Loucy (cell line): ENCODE measurements around the gene MYCBP.

Source experiments
- H2AFZ ChIP-seq: fragments of 200-600 bp; sonication (generic); 2 replicates; pipeline ENCODE4 v1.6.0; 2016; ENCODE audit warnings: antibody characterized with exemption, mild to moderate bottlenecking, low read length, moderate library complexity
- H3F3A ChIP-seq: fragments of 200-600 bp; 2 replicates; pipeline ENCODE4 v1.6.0; 2016; ENCODE audit warnings: antibody characterized with exemption, low read depth, mild to moderate bottlenecking
- H3K27me3 ChIP-seq: fragments of 200-600 bp; sonication (generic); 2 replicates; pipeline ENCODE4 v1.6.1; 2014; ENCODE audit warnings: low read length, mild to moderate bottlenecking; ENCODE audit not compliant: insufficient read depth, poor library complexity, severe bottlenecking
- H3K36me3 ChIP-seq: fragments of 200-600 bp; sonication (generic); 2 replicates; pipeline ENCODE4 v1.6.1; 2016; ENCODE audit warnings: low read length; ENCODE audit not compliant: insufficient read depth
- H3K4me1 ChIP-seq: fragments of 200-600 bp; sonication (generic); 2 replicates; pipeline ENCODE4 v1.5.1; 2014; ENCODE audit warnings: low read length, mild to moderate bottlenecking; ENCODE audit not compliant: insufficient read depth, poor library complexity, severe bottlenecking
- H3K4me2 ChIP-seq: fragments of 200-600 bp; sonication (generic); 2 replicates; pipeline ENCODE4 v1.6.0; 2014; ENCODE audit warnings: antibody characterized with exemption, low read length, low read depth, mild to moderate bottlenecking; ENCODE audit not compliant: poor library complexity, severe bottlenecking
- H3K4me3 ChIP-seq: fragments of 200-600 bp; sonication (generic); 2 replicates; pipeline ENCODE4 v1.5.1; 2014; ENCODE audit warnings: low read length, mild to moderate bottlenecking, mixed read lengths; ENCODE audit not compliant: poor library complexity, severe bottlenecking
- H3K79me2 ChIP-seq: fragments of 200-600 bp; sonication (generic); 2 replicates; pipeline ENCODE4 v1.6.1; 2014; ENCODE audit warnings: low read length; ENCODE audit not compliant: insufficient read depth
- H3K9ac ChIP-seq: fragments of 200-600 bp; sonication (generic); 2 replicates; pipeline ENCODE4 v1.6.0; 2014; ENCODE audit warnings: mild to moderate bottlenecking, low read depth, low read length, moderate library complexity; ENCODE audit not compliant: poor library complexity, severe bottlenecking
- H3K9me2 ChIP-seq: fragments of 200-600 bp; sonication (generic); replicated peaks from 2 replicates; pipeline ENCODE4 v1.6.1; 2016; ENCODE audit warnings: low read depth, low read length, mixed read lengths
- H3K9me3 ChIP-seq: fragments of 200-600 bp; sonication (generic); 2 replicates; pipeline ENCODE4 v1.6.1; 2014; ENCODE audit warnings: mild to moderate bottlenecking, antibody characterized with exemption, low read length, low read depth; ENCODE audit not compliant: insufficient read depth
- H4K20me1 ChIP-seq: fragments of 200-600 bp; sonication (generic); 2 replicates; pipeline ENCODE4 v1.6.0; 2014; ENCODE audit warnings: antibody characterized with exemption, low read length, mild to moderate bottlenecking; ENCODE audit not compliant: insufficient read depth, poor library complexity, severe bottlenecking
- CTCF ChIP-seq: fragments of 200-600 bp; sonication (generic); conservative IDR thresholded peaks from 2 replicates; pipeline ENCODE4 v1.5.1; 2014; ENCODE audit warnings: mild to moderate bottlenecking, antibody characterized with exemption, low read length
- EZH2phosphoT487 ChIP-seq: fragments of 200-600 bp; IDR thresholded peaks from 2 replicates; pipeline ENCODE4 v1.6.1; 2018; ENCODE audit warnings: antibody characterized with exemption, mild to moderate bottlenecking, moderate library complexity, borderline replicate concordance

The MYCBP gene

GRCh38 chr1:38873027-38873969 lies at the start of gene MYCBP:
Gene MYCBP, minus strand, starts transcription at chr1:38873348. Its CDS starts 43 bp downstream, at chr1:38873305.
- Histone ChIP-seq H3K9me2 (no peaks in the 10 kb centered on the region), H3K79me2 (peaks cover 26% of the 10 kb centered on the region), H3K36me3 (no peaks in the 10 kb centered on the region), H3F3A (no peaks in the 10 kb centered on the region), H4K20me1 (peaks cover 8% of the 10 kb centered on the region), H3K4me2 (peak within 1 kb of the TSS; percentile 81), H2AFZ (peak within 1 kb of the TSS; percentile 81), H3K9me3 (no peaks in the 10 kb centered on the region), H3K27me3 (no peaks in the 10 kb centered on the region), H3K4me3 (peak within 1 kb of the TSS; percentile 88), H3K9ac (peak within 1 kb of the TSS; percentile 79), H3K4me1 (peaks cover 16% of the 10 kb centered on the region)
- no peak for TF ChIP-seq EZH2phosphoT487
- no peak for TF ChIP-seq CTCF

- no peaks in the 10 kb centered on the region for H3F3A ChIP-seq
- H3K4me2 ChIP-seq: no peak overlapping the region
- no peak overlapping the region for H3K9ac ChIP-seq
- no peak overlapping the region for H3K4me3 ChIP-seq
- no peaks in the 10 kb centered on the region for H3K4me1 ChIP-seq
- H3K79me2 ChIP-seq: no peaks in the 10 kb centered on the region
- H4K20me1 ChIP-seq: no peaks in the 10 kb centered on the region
- H3K9me3 ChIP-seq: no peaks in the 10 kb centered on the region
- H3K9me2 ChIP-seq: no peaks in the 10 kb centered on the region
- no peak overlapping the region for H2AFZ ChIP-seq
- no peaks in the 10 kb centered on the region for H3K27me3 ChIP-seq
- no peak for TF ChIP-seq EZH2phosphoT487
- no peak for TF ChIP-seq CTCF
- no peaks in the 10 kb centered on the region for H3K36me3 ChIP-seq
Measured at GRCh38 chr1:38919130-38919529, 46.0 kb upstream of the MYCBP start.

- no peaks in the 10 kb centered on the region for H3F3A ChIP-seq
- H3K9me3 ChIP-seq: no peaks in the 10 kb centered on the region
- TF ChIP-seq CTCF (no peak), EZH2phosphoT487 (no peak)
- H3K79me2 ChIP-seq: no peaks in the 10 kb centered on the region
- H3K4me2 ChIP-seq: no peak overlapping the region
- H3K9me2 ChIP-seq: no peaks in the 10 kb centered on the region
- H3K4me1 ChIP-seq: no peaks in the 10 kb centered on the region
- peak overlapping the region; percentile 61; the same call in 1 of the 2 replicates for H2AFZ ChIP-seq
- H3K4me3 ChIP-seq: no peak overlapping the region
- H3K27me3 ChIP-seq: no peaks in the 10 kb centered on the region
- no peak overlapping the region for H3K9ac ChIP-seq
- no peaks in the 10 kb centered on the region for H4K20me1 ChIP-seq
- no peaks in the 10 kb centered on the region for H3K36me3 ChIP-seq
Measured at GRCh38 chr1:38918568-38918967, 45.4 kb upstream of the MYCBP start.
